ENCODE results near the gene GALNT10.

Gene GALNT10

GRCh38 chr5:154284433-154284832, 93.9 kb downstream of the GALNT10 start:
- Histone ChIP-seq H3K23ac (ENCODE audit: low read length) (no peak overlapping the region), H4K5ac (ENCODE audit: low read length) (no peak overlapping the region), H3K4me1 (ENCODE audit: control insufficient read depth, low read depth, low read length) (peaks cover 21% of the 10 kb centered on the region), H3K79me2 (ENCODE audit: control insufficient read depth, insufficient read depth, low read length) (no peaks in the 10 kb centered on the region), H3K18ac (ENCODE audit: low read length) (no peak overlapping the region), H3K9ac (ENCODE audit: low read length) (no peak overlapping the region), H2BK5ac (ENCODE audit: low read length) (no peak overlapping the region), H3K4ac (ENCODE audit: low read depth, low read length) (no peak overlapping the region), H3K36me3 (ENCODE audit: control insufficient read depth, insufficient read depth, low read length) (no peaks in the 10 kb centered on the region), H4K8ac (ENCODE audit: low read depth, low read length) (no peak overlapping the region), H3K27me3 (ENCODE audit: insufficient read depth, low read length, poor library complexity) (no peaks in the 10 kb centered on the region), H3K27ac (ENCODE audit: low read depth, low read length) (no peak overlapping the region), H3K79me1 (ENCODE audit: low read length) (no peaks in the 10 kb centered on the region), H2AK5ac (ENCODE audit: low read length) (no peak overlapping the region), H2BK120ac (ENCODE audit: low read depth, low read length) (no peak overlapping the region), H3K4me2 (ENCODE audit: low read length) (no peak overlapping the region), H3K56ac (ENCODE audit: low read length) (no peak overlapping the region), H3K4me3 (ENCODE audit: low read length) (no peak overlapping the region), H2BK15ac (replicated peaks; ENCODE audit: low read depth) (no peak overlapping the region)
- DNase-seq, result no peak
- no CpG with 5 or more reads among the region's 2 CpGs for WGBS (ENCODE audit: extremely low coverage, insufficient coverage, low lambda C conversion rate)

- Histone ChIP-seq H3K4me2 (ENCODE audit: low read length) (no peak overlapping the region), H3K79me2 (ENCODE audit: control insufficient read depth, insufficient read depth, low read length) (no peaks in the 10 kb centered on the region), H3K18ac (ENCODE audit: low read length) (peak overlapping the region; percentile 39), H3K23ac (ENCODE audit: low read length) (no peak overlapping the region), H2AK5ac (ENCODE audit: low read length) (no peak overlapping the region), H4K8ac (ENCODE audit: low read depth, low read length) (no peak overlapping the region), H3K79me1 (ENCODE audit: low read length) (no peaks in the 10 kb centered on the region), H3K4me3 (ENCODE audit: low read length) (no peak overlapping the region), H2BK120ac (ENCODE audit: low read depth, low read length) (no peak overlapping the region), H2BK5ac (ENCODE audit: low read length) (no peak overlapping the region), H3K9ac (ENCODE audit: low read length) (no peak overlapping the region), H3K56ac (ENCODE audit: low read length) (peak overlapping the region; percentile 52), H4K5ac (ENCODE audit: low read length) (no peak overlapping the region), H2BK15ac (replicated peaks; ENCODE audit: low read depth) (no peak overlapping the region), H3K36me3 (ENCODE audit: control insufficient read depth, insufficient read depth, low read length) (no peaks in the 10 kb centered on the region), H3K27me3 (ENCODE audit: insufficient read depth, low read length, poor library complexity) (no peaks in the 10 kb centered on the region), H3K27ac (ENCODE audit: low read depth, low read length) (peak overlapping the region; percentile 4), H3K4ac (ENCODE audit: low read depth, low read length) (no peak overlapping the region), H3K4me1 (ENCODE audit: control insufficient read depth, low read depth, low read length) (peaks cover 21% of the 10 kb centered on the region)
- peak; percentile 40 for DNase-seq
- no CpG with 5 or more reads among the region's 4 CpGs for WGBS (ENCODE audit: extremely low coverage, insufficient coverage, low lambda C conversion rate)
Measured at GRCh38 chr5:154285661-154286408, 95.3 kb downstream of the GALNT10 start.

DNA sequence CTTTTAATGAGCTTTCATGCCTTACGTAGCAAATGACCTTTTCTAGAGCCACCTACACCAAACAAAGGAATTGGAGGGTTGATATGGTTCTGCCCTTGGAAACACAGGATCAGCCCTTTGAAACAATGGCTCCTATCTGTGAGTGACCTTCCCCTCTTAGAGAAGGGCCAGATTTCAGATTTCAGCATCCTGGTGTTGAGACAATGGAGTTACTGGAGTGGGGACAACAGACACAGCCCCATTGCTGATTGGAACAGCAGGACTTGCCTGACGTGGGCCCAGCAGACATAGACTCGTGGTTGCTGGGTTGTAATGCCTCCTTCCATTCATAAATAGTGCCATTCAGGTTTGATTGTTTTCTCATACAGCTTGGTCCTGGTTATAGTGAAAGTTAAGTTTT, 96.0 kb downstream of the GALNT10 start:
- H3K27me3 ChIP-seq (ENCODE audit: insufficient read depth, low read length, poor library complexity), result no peaks in the 10 kb centered on the region
- no peak overlapping the region for H4K5ac ChIP-seq (ENCODE audit: low read length)
- no peak overlapping the region for H3K56ac ChIP-seq (ENCODE audit: low read length)
- no peak overlapping the region for H4K8ac ChIP-seq (ENCODE audit: low read depth, low read length)
- no peak overlapping the region for H3K4me2 ChIP-seq (ENCODE audit: low read length)
- no CpG with 5 or more reads among the region's 3 CpGs for WGBS (ENCODE audit: extremely low coverage, insufficient coverage, low lambda C conversion rate)
- no peak overlapping the region for H2BK5ac ChIP-seq (ENCODE audit: low read length)
- H3K27ac ChIP-seq (ENCODE audit: low read depth, low read length), result peak overlapping the region; percentile 63
- H3K9ac ChIP-seq (ENCODE audit: low read length), result no peak overlapping the region
- no peak overlapping the region for H2BK15ac ChIP-seq (replicated peaks; ENCODE audit: low read depth)
- H2AK5ac ChIP-seq (ENCODE audit: low read length), result no peak overlapping the region
- no peak overlapping the region for H3K4me3 ChIP-seq (ENCODE audit: low read length)
- no peak overlapping the region for H3K4ac ChIP-seq (ENCODE audit: low read depth, low read length)
- H3K4me1 ChIP-seq (ENCODE audit: control insufficient read depth, low read depth, low read length), result peaks cover 21% of the 10 kb centered on the region
- H2BK120ac ChIP-seq (ENCODE audit: low read depth, low read length), result no peak overlapping the region
- H3K79me1 ChIP-seq (ENCODE audit: low read length), result no peaks in the 10 kb centered on the region
- no peaks in the 10 kb centered on the region for H3K79me2 ChIP-seq (ENCODE audit: control insufficient read depth, insufficient read depth, low read length)
- H3K23ac ChIP-seq (ENCODE audit: low read length), result no peak overlapping the region
- H3K36me3 ChIP-seq (ENCODE audit: control insufficient read depth, insufficient read depth, low read length), result no peaks in the 10 kb centered on the region
- DNase-seq, result peak; percentile 93
- H3K18ac ChIP-seq (ENCODE audit: low read length), result peak overlapping the region; percentile 70

DNA sequence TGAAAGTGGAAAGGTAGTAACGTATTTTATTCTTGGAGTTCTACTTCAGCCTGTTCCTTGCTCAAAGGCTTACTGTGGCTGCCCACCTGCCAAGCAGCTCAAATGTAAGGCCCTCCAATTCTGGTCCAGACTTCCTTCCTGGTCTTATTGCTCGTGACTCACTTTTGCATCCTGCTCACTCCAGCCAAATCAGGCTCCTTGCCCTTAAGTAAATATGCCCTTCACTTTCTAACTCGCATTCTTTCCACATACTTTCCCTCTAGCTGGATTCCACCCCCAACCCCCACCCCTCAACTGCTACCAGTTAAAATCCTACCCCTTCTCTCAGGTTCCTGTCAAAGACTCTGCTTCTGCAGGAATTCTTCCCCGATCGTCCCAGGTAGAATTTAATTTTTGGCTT, 96.6 kb downstream of the GALNT10 start:
- DNase-seq, result peak; percentile 93
- Histone ChIP-seq H3K27ac (ENCODE audit: low read depth, low read length) (peak overlapping the region; percentile 63), H3K4me2 (ENCODE audit: low read length) (no peak overlapping the region), H3K23ac (ENCODE audit: low read length) (no peak overlapping the region), H3K79me2 (ENCODE audit: control insufficient read depth, insufficient read depth, low read length) (no peaks in the 10 kb centered on the region), H3K9ac (ENCODE audit: low read length) (no peak overlapping the region), H2BK120ac (ENCODE audit: low read depth, low read length) (no peak overlapping the region), H2BK15ac (replicated peaks; ENCODE audit: low read depth) (no peak overlapping the region), H4K8ac (ENCODE audit: low read depth, low read length) (no peak overlapping the region), H2AK5ac (ENCODE audit: low read length) (no peak overlapping the region), H2BK5ac (ENCODE audit: low read length) (peak overlapping the region; percentile 10), H3K36me3 (ENCODE audit: control insufficient read depth, insufficient read depth, low read length) (no peaks in the 10 kb centered on the region), H3K18ac (ENCODE audit: low read length) (peak overlapping the region; percentile 70), H3K4me3 (ENCODE audit: low read length) (no peak overlapping the region), H4K5ac (ENCODE audit: low read length) (no peak overlapping the region), H3K79me1 (ENCODE audit: low read length) (no peaks in the 10 kb centered on the region), H3K4me1 (ENCODE audit: control insufficient read depth, low read depth, low read length) (peaks cover 21% of the 10 kb centered on the region), H3K4ac (ENCODE audit: low read depth, low read length) (no peak overlapping the region), H3K27me3 (ENCODE audit: insufficient read depth, low read length, poor library complexity) (no peaks in the 10 kb centered on the region), H3K56ac (ENCODE audit: low read length) (peak overlapping the region; percentile 40)
- WGBS (ENCODE audit: extremely low coverage, insufficient coverage, low lambda C conversion rate), result no CpG with 5 or more reads among the region's 5 CpGs

DNA sequence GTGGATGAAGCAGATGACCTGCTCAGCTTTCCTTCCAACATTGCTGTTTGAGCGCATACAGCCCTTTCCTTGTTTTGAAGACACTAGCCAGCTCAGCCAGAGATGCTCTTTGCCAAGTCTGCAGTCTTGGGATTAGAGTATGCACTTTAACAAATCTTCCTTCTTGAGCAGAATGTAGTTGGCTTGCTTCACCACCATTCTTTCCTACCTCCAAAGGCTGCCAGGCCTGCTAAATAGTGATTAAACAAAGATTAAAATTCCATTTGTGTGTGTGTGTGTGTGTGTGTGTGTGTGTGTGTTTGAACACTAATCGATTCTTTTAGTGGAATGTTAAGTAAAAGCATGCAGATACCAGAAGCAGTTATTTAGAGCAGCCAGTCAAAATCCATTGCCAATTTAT, 97.6 kb downstream of the GALNT10 start:
- Histone ChIP-seq H3K79me1 (ENCODE audit: low read length) (no peaks in the 10 kb centered on the region), H2BK15ac (replicated peaks; ENCODE audit: low read depth) (no peak overlapping the region), H3K27ac (ENCODE audit: low read depth, low read length) (no peak overlapping the region), H2BK5ac (ENCODE audit: low read length) (no peak overlapping the region), H3K56ac (ENCODE audit: low read length) (no peak overlapping the region), H3K4me2 (ENCODE audit: low read length) (no peak overlapping the region), H2BK120ac (ENCODE audit: low read depth, low read length) (no peak overlapping the region), H3K4ac (ENCODE audit: low read depth, low read length) (peak overlapping the region; percentile 59), H3K4me3 (ENCODE audit: low read length) (no peak overlapping the region), H3K23ac (ENCODE audit: low read length) (no peak overlapping the region), H3K9ac (ENCODE audit: low read length) (no peak overlapping the region), H4K8ac (ENCODE audit: low read depth, low read length) (no peak overlapping the region), H3K18ac (ENCODE audit: low read length) (peak overlapping the region; percentile 0), H3K36me3 (ENCODE audit: control insufficient read depth, insufficient read depth, low read length) (no peaks in the 10 kb centered on the region), H3K4me1 (ENCODE audit: control insufficient read depth, low read depth, low read length) (peaks cover 21% of the 10 kb centered on the region), H2AK5ac (ENCODE audit: low read length) (no peak overlapping the region), H3K79me2 (ENCODE audit: control insufficient read depth, insufficient read depth, low read length) (no peaks in the 10 kb centered on the region), H3K27me3 (ENCODE audit: insufficient read depth, low read length, poor library complexity) (no peaks in the 10 kb centered on the region), H4K5ac (ENCODE audit: low read length) (no peak overlapping the region)
- WGBS (ENCODE audit: extremely low coverage, insufficient coverage, low lambda C conversion rate), result no CpG with 5 or more reads among the region's 2 CpGs
- DNase-seq, result peak; percentile 32

- H3K9ac ChIP-seq (ENCODE audit: low read length), result no peak overlapping the region
- H4K5ac ChIP-seq (ENCODE audit: low read length), result no peak overlapping the region
- no peaks in the 10 kb centered on the region for H3K27me3 ChIP-seq (ENCODE audit: insufficient read depth, low read length, poor library complexity)
- H3K23ac ChIP-seq (ENCODE audit: low read length), result no peak overlapping the region
- H3K27ac ChIP-seq (ENCODE audit: low read depth, low read length), result no peak overlapping the region
- H3K4me2 ChIP-seq (ENCODE audit: low read length), result no peak overlapping the region
- no peaks in the 10 kb centered on the region for H3K36me3 ChIP-seq (ENCODE audit: control insufficient read depth, insufficient read depth, low read length)
- no peak overlapping the region for H3K56ac ChIP-seq (ENCODE audit: low read length)
- no peak for DNase-seq
- no peaks in the 10 kb centered on the region for H3K79me1 ChIP-seq (ENCODE audit: low read length)
- peaks cover 13% of the 10 kb centered on the region for H3K4me1 ChIP-seq (ENCODE audit: control insufficient read depth, low read depth, low read length)
- H2BK5ac ChIP-seq (ENCODE audit: low read length), result no peak overlapping the region
- no peak overlapping the region for H2AK5ac ChIP-seq (ENCODE audit: low read length)
- WGBS (ENCODE audit: extremely low coverage, insufficient coverage, low lambda C conversion rate), result no CpG with 5 or more reads among the region's 5 CpGs
- no peak overlapping the region for H2BK120ac ChIP-seq (ENCODE audit: low read depth, low read length)
- peak overlapping the region; percentile 33 for H3K18ac ChIP-seq (ENCODE audit: low read length)
- H3K4ac ChIP-seq (ENCODE audit: low read depth, low read length), result no peak overlapping the region
- H3K79me2 ChIP-seq (ENCODE audit: control insufficient read depth, insufficient read depth, low read length), result no peaks in the 10 kb centered on the region
- no peak overlapping the region for H2BK15ac ChIP-seq (replicated peaks; ENCODE audit: low read depth)
- H3K4me3 ChIP-seq (ENCODE audit: low read length), result no peak overlapping the region
- H4K8ac ChIP-seq (ENCODE audit: low read depth, low read length), result no peak overlapping the region
Measured at GRCh38 chr5:154291917-154292316, 101.4 kb downstream of the GALNT10 start.

All from mesendoderm (in vitro differentiated cells).